Upper lobe of left lung (tissue), 6 donors: ENCODE results near the gene TIMM29. TPM values are rescaled to one million over a fixed set of nuclear protein-coding genes. Genes with fewer than 3 reads are reported as not detected.

ENCODE experiments used
- ATAC-seq, 2 donors: fragments of 200-7000 bp; cut with Tn5 transposase; one replicate each; pipeline ENCODE4 v1.9.1; 2022; ENCODE audit warnings: mild to moderate bottlenecking in 2 of 2, moderate library complexity in 2 of 2; ENCODE audit not compliant: low FRiP score in 2 of 2
- DNase-seq, 2 donors: peaks; one replicate each; pipeline ENCODE4 v3.0.0-alpha.2; 2019 to 2020
- H3K27ac ChIP-seq, 4 donors: fragments of 200-600 bp; sonication (generic); one replicate each; pipeline ENCODE4 v1.5.1; 2016 to 2019
- H3K27me3 ChIP-seq, 4 donors: fragments of 200-600 bp; sonication (generic); one replicate each; pipeline ENCODE4 v1.5.1; 2017 to 2019
- H3K36me3 ChIP-seq, 4 donors: fragments of 200-600 bp; sonication (generic); one replicate each; pipeline ENCODE4 v1.5.1; 2016 to 2019
- H3K4me1 ChIP-seq, 4 donors: fragments of 200-600 bp; sonication (generic); one replicate each; pipeline ENCODE4 v1.5.1; 2018 to 2019
- H3K4me3 ChIP-seq, 4 donors: fragments of 200-600 bp; sonication (generic); one replicate each; pipeline ENCODE4 v1.5.1; 2017 to 2019; ENCODE audit warnings: mild to moderate bottlenecking in 2 of 4, moderate library complexity in 1 of 4
- H3K9me3 ChIP-seq, 4 donors: fragments of 200-600 bp; sonication (generic); one replicate each; pipeline ENCODE4 v1.5.1; 2018 to 2019
- CTCF ChIP-seq, 6 experiments: fragments of 450-650 bp in 4 of 6; fragments of 200-600 bp in 2 of 6; sonication (generic) in 2 of 6; IDR thresholded peaks; one replicate each; pipeline ENCODE4 v1.5.1; 2016 to 2019; ENCODE audit warnings: antibody characterized with exemption in 6 of 6
- EP300 ChIP-seq, 4 donors: sonication (generic); formaldehyde crosslinking; IDR thresholded peaks; one replicate each; pipeline ENCODE4 v1.5.1; 2017; ENCODE audit warnings: antibody characterized with exemption in 4 of 4, control low read depth in 2 of 4
- POLR2A ChIP-seq, 4 donors: fragments of 450-650 bp; IDR thresholded peaks; one replicate each; pipeline ENCODE4 v1.5.1; 2016 to 2017; ENCODE audit warnings: antibody characterized with exemption in 4 of 4, mild to moderate bottlenecking in 2 of 4
- POLR2AphosphoS5 ChIP-seq, 2 donors: sonication (generic); formaldehyde crosslinking; IDR thresholded peaks; one replicate each; pipeline ENCODE4 v1.5.1; 2017; ENCODE audit warnings: antibody characterized with exemption in 2 of 2
- WGBS, 2 donors: methylation state at CpG; one replicate each; pipeline ENCODE4 v1.1.5; 2017 to 2018; 5-methylcytosine and 5-hydroxymethylcytosine counted together
- total RNA-seq, 6 donors: library from RNA; depleted of rRNA in 4 of 6; stranded (reverse); fragments of >200 nt in 4 of 6; gene quantifications; one replicate each; pipeline versions ENCODE4 v1.1.0 to v1.2.1, GENCODE V29; 2016 to 2021
- donor health status: DM: no; HTN: no; CAD: no; lungs with moderate emphysema.
- donor health status: DM: no; HTN: yes; CAD: no; lungs with severe emphysema.

Gene TIMM29
- total RNA-seq, 6 donors from 2014 or later: 20.2 to 46.1 (median 32.7) TPM

GRCh38 chr19:10923260-10924112 is 5.1 kb upstream of the TIMM29 start:
- H3K4me3 ChIP-seq: no peak overlapping the region
- DNase-seq (peak in 1 of 2 donors; percentile 77), ATAC-seq (no peak)
- H3K9me3 ChIP-seq: no peaks in the 10 kb centered on the region
- no peaks in the 10 kb centered on the region for H3K27me3 ChIP-seq
- peaks cover 2 to 71% (median 51%) of the 10 kb centered on the region in 4 donors for H3K36me3 ChIP-seq
- H3K27ac ChIP-seq: no peak overlapping the region
- 84 to 98% methylated on average over 9 to 21 of the region's 29 CpGs for WGBS, 2 donors
- TF ChIP-seq POLR2A (IDR thresholded peaks at IDR 0.05) (no peak), CTCF (IDR thresholded peaks at IDR 0.05) (no peak), EP300 (IDR thresholded peaks at IDR 0.05) (no peak), POLR2AphosphoS5 (IDR thresholded peaks at IDR 0.05) (no peak)
- peaks cover 7 to 16% (median 10%) of the 10 kb centered on the region in 4 donors for H3K4me1 ChIP-seq

GRCh38 chr19:10924597-10924996 is 4.0 kb upstream of the TIMM29 start:
- H3K4me3 ChIP-seq: no peak overlapping the region
- 77 to 90% methylated on average over 6 to 13 of the region's 13 CpGs for WGBS, 2 donors
- H3K27ac ChIP-seq: no peak overlapping the region
- no peak for TF ChIP-seq CTCF (IDR thresholded peaks at IDR 0.05)
- no peak for TF ChIP-seq POLR2AphosphoS5 (IDR thresholded peaks at IDR 0.05)
- TF ChIP-seq EP300 (IDR thresholded peaks at IDR 0.05): no peak
- TF ChIP-seq POLR2A (IDR thresholded peaks at IDR 0.05): no peak
- H3K27me3 ChIP-seq: no peaks in the 10 kb centered on the region
- peaks cover 2 to 61% (median 47%) of the 10 kb centered on the region in 4 donors for H3K36me3 ChIP-seq
- peaks cover 12 to 17% (median 15%) of the 10 kb centered on the region in 4 donors for H3K4me1 ChIP-seq
- ATAC-seq (no peak), DNase-seq (peak in 1 of 2 donors; percentile 48)
- no peaks in the 10 kb centered on the region for H3K9me3 ChIP-seq

- 0 to 9% methylated on average over 3 to 28 of the region's 47 CpGs for WGBS, 2 donors
- no peaks in the 10 kb centered on the region for H3K27me3 ChIP-seq
- TF ChIP-seq POLR2AphosphoS5 (IDR thresholded peaks at IDR 0.05): no peak
- no peak for TF ChIP-seq POLR2A (IDR thresholded peaks at IDR 0.05)
- TF ChIP-seq EP300 (IDR thresholded peaks at IDR 0.05): no peak
- TF ChIP-seq CTCF (IDR thresholded peaks at IDR 0.05): no peak
- peaks cover 18 to 29% (median 22%) of the 10 kb centered on the region in 4 donors for H3K4me1 ChIP-seq
- peak overlapping the region; percentile 80 to 95 (median 88) for H3K27ac ChIP-seq
- ATAC-seq (peak; percentile 30 to 58), DNase-seq (peak in 1 of 2 donors; percentile 61)
- no peaks in the 10 kb centered on the region for H3K9me3 ChIP-seq
- H3K36me3 ChIP-seq: peaks cover 0 to 43% (median 23%) of the 10 kb centered on the region in 4 donors
- H3K4me3 ChIP-seq: peak overlapping the region; percentile 52 to 100 (median 95)
Measured at GRCh38 chr19:10927730-10928562, 665 bp upstream of the TIMM29 start.

GRCh38 chr19:10929402-10929794 is 787 bp downstream of the TIMM29 start:
- 13 to 29% methylated on average over 6 to 9 of the region's 27 CpGs for WGBS, 2 donors
- ATAC-seq: no peak
- H3K4me3 ChIP-seq: peak overlapping the region; percentile 90 to 100 (median 100)
- H3K36me3 ChIP-seq: peaks cover 0 to 36% (median 12%) of the 10 kb centered on the region in 4 donors
- TF ChIP-seq POLR2A (IDR thresholded peaks at IDR 0.05): no peak
- no peak for TF ChIP-seq EP300 (IDR thresholded peaks at IDR 0.05)
- no peak for TF ChIP-seq POLR2AphosphoS5 (IDR thresholded peaks at IDR 0.05)
- TF ChIP-seq CTCF (IDR thresholded peaks at IDR 0.05): no peak
- no peaks in the 10 kb centered on the region for H3K9me3 ChIP-seq
- no peak for DNase-seq
- peak overlapping the region; percentile 80 to 95 (median 88) for H3K27ac ChIP-seq
- H3K27me3 ChIP-seq: no peaks in the 10 kb centered on the region
- H3K4me1 ChIP-seq: peaks cover 18 to 29% (median 22%) of the 10 kb centered on the region in 4 donors
